Measurements from ENCODE around the gene CDK5RAP2.

DNA sequence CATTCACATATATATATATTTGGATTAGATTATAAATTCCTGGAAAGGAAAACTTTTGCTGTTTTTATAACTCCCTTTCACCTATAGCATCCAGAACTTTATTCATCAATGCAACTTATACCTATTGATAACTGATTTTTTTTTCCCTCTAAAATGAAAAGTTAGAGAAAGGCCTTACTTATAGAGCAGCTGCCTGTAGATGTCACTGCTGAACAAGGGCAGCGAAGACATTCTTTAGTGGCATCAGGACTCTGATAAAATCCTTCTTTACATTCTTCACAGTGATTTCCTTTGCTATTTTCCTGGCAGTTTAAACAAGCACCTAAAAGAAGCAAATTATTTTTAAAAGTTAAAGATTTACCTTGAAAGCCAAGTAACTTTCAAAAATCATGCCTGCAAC, 32.3 kb upstream of the CDK5RAP2 start:
- TF ChIP-seq, protein P1, sequence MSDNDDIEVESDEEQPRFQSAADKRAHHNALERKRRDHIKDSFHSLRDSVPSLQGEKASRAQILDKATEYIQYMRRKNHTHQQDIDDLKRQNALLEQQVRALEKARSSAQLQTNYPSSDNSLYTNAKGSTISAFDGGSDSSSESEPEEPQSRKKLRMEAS (IDR thresholded peaks at IDR 0.05) = no peak
- TF ChIP-seq EGR1 (IDR thresholded peaks at IDR 0.05) (no peak), EP300 (IDR thresholded peaks at IDR 0.05; ENCODE audit: borderline replicate concordance) (no peak), CREB1 (IDR thresholded peaks at IDR 0.05; ENCODE audit: low read depth) (no peak), RAD21 (IDR thresholded peaks at IDR 0.05; ENCODE audit: low read depth) (peak; percentile 53), TAF1 (IDR thresholded peaks at IDR 0.05; ENCODE audit: low read depth) (no peak), ZBTB7A (IDR thresholded peaks at IDR 0.05; ENCODE audit: low read depth) (no peak), YY1 (IDR thresholded peaks at IDR 0.05; ENCODE audit: low read depth) (no peak)
- TF ChIP-seq, protein P2, sequence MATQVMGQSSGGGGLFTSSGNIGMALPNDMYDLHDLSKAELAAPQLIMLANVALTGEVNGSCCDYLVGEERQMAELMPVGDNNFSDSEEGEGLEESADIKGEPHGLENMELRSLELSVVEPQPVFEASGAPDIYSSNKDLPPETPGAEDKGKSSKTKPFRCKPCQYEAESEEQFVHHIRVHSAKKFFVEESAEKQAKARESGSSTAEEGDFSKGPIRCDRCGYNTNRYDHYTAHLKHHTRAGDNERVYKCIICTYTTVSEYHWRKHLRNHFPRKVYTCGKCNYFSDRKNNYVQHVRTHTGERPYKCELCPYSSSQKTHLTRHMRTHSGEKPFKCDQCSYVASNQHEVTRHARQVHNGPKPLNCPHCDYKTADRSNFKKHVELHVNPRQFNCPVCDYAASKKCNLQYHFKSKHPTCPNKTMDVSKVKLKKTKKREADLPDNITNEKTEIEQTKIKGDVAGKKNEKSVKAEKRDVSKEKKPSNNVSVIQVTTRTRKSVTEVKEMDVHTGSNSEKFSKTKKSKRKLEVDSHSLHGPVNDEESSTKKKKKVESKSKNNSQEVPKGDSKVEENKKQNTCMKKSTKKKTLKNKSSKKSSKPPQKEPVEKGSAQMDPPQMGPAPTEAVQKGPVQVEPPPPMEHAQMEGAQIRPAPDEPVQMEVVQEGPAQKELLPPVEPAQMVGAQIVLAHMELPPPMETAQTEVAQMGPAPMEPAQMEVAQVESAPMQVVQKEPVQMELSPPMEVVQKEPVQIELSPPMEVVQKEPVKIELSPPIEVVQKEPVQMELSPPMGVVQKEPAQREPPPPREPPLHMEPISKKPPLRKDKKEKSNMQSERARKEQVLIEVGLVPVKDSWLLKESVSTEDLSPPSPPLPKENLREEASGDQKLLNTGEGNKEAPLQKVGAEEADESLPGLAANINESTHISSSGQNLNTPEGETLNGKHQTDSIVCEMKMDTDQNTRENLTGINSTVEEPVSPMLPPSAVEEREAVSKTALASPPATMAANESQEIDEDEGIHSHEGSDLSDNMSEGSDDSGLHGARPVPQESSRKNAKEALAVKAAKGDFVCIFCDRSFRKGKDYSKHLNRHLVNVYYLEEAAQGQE (IDR thresholded peaks at IDR 0.05; ENCODE audit: low read depth) = no peak
